Endothelial cell of umbilical vein (primary cell): Measurements from ENCODE around the gene TRAK1. TPM values are rescaled to one million over a fixed set of nuclear protein-coding genes. Genes with fewer than 3 reads are reported as not detected.

Experiments used
- BruUV-seq: library from RNA; stranded (reverse); fragments of 400-500 nt; replicated peaks from 2 replicates; lab custom pipeline; 2021; lab: Mats Ljungman, UMichigan
- CTCF ChIA-PET: fragments of 300-600, 350-600 bp; sonication (Branson Sonifier 250); formaldehyde crosslinking; loops from one replicate; lab custom pipeline; 2021; ENCODE audit warnings: antibody characterized with exemption, inconsistent platforms; lab: Charles Lee
- POLR2A ChIA-PET: fragments of 300-600, 350-600 bp; sonication (Branson Sonifier 250); formaldehyde crosslinking; loops from one replicate; lab custom pipeline; 2021; ENCODE audit warnings: antibody characterized with exemption, inconsistent platforms; lab: Charles Lee
- DNase-seq: peaks from one replicate; pipeline ENCODE4 v3.0.0-alpha.2; 2011; ENCODE audit warnings: low read depth, low spot score
- FAIRE-seq: peaks from 2 replicates; lab custom pipeline; 2011; peaks lifted over from hg19 to GRCh38; lab: Jason Lieb, UNC
- H2AFZ ChIP-seq: 2 replicates; pipeline ENCODE4 v1.6.0; 2012; ENCODE audit warnings: low read depth, low read length, control low read depth, inconsistent platforms
- H3K27ac ChIP-seq: 2 replicates; pipeline ENCODE4 v1.5.1; 2011; ENCODE audit warnings: low read depth, mild to moderate bottlenecking, control low read depth, low read length, moderate library complexity; ENCODE audit not compliant: insufficient read depth
- H3K27me3 ChIP-seq, 2 experiments: 2 replicates each; pipeline versions ENCODE4 v1.6.0 to v1.6.1; 2011; ENCODE audit warnings: low read length in 2 of 2, mixed read lengths in 1 of 2; ENCODE audit not compliant: control insufficient read depth in 2 of 2, insufficient read depth in 2 of 2
- H3K36me3 ChIP-seq, 2 experiments: 2 replicates in 1 of 2; 3 replicates in 1 of 2; pipeline ENCODE4 v1.5.1; 2011; ENCODE audit warnings: low read length in 2 of 2, mild to moderate bottlenecking in 1 of 2, moderate library complexity in 1 of 2; ENCODE audit not compliant: control insufficient read depth in 2 of 2, insufficient read depth in 2 of 2; ENCODE audit errors: extremely low read depth in 1 of 2
- H3K4me1 ChIP-seq: 3 replicates; pipeline ENCODE4 v1.5.1; 2011; ENCODE audit warnings: mild to moderate bottlenecking, low read length; ENCODE audit not compliant: control insufficient read depth, insufficient read depth; ENCODE audit errors: extremely low read depth
- H3K4me2 ChIP-seq: 2 replicates; pipeline ENCODE4 v1.6.1; 2011; ENCODE audit warnings: low read length, control low read depth, mixed read lengths; ENCODE audit not compliant: insufficient read depth
- H3K4me3 ChIP-seq, 3 experiments: fragments of 200-600 bp in 1 of 3; sonication (generic), shearing (Covaris generic) in 1 of 3; replicated peaks in 1 of 3; 2 replicates each; pipeline ENCODE4 v1.5.1; 2011 to 2016; ENCODE audit warnings: control low read depth in 3 of 3, low read length in 3 of 3, mild to moderate bottlenecking in 2 of 3, inconsistent platforms in 1 of 3, low read depth in 1 of 3, moderate library complexity in 1 of 3; ENCODE audit not compliant: insufficient read depth in 1 of 3
- H3K79me2 ChIP-seq: 2 replicates; pipeline ENCODE4 v1.6.0; 2012; ENCODE audit warnings: low read length, inconsistent platforms; ENCODE audit not compliant: control insufficient read depth, insufficient read depth
- H3K9ac ChIP-seq: replicated peaks from 2 replicates; pipeline ENCODE3; 2011; ENCODE audit warnings: low read length, control low read depth; ENCODE audit not compliant: insufficient read depth; ENCODE audit errors: extremely low read depth
- H3K9me1 ChIP-seq: replicated peaks from 3 replicates; pipeline ENCODE4 v1.6.0; 2011; ENCODE audit warnings: mild to moderate bottlenecking, low read length; ENCODE audit not compliant: control insufficient read depth, insufficient read depth; ENCODE audit errors: extremely low read depth
- H3K9me3 ChIP-seq: replicated peaks from 2 replicates; pipeline ENCODE4 v1.5.1; 2012; ENCODE audit warnings: low read length, inconsistent platforms; ENCODE audit not compliant: control insufficient read depth, insufficient read depth
- H4K20me1 ChIP-seq: replicated peaks from 2 replicates; pipeline ENCODE3; 2011; ENCODE audit warnings: mild to moderate bottlenecking, low read length; ENCODE audit not compliant: control insufficient read depth, insufficient read depth; ENCODE audit errors: extremely low read depth
- CTCF ChIP-seq, 2 donors: IDR thresholded peaks; 1 replicate in 1 of 2; 2 replicates in 1 of 2; pipeline ENCODE4 v1.5.1; 2011; ENCODE audit warnings: low read length in 2 of 2, mild to moderate bottlenecking in 2 of 2, moderate library complexity in 2 of 2, control low read depth in 1 of 2, inconsistent platforms in 1 of 2, low read depth in 1 of 2; ENCODE audit not compliant: insufficient read depth in 1 of 2; ENCODE audit errors: extremely low read depth in 1 of 2
- EZH2 ChIP-seq: IDR thresholded peaks from 2 replicates; pipeline ENCODE4 v1.6.1; 2012; ENCODE audit warnings: borderline replicate concordance, low read depth, mild to moderate bottlenecking, moderate library complexity, low read length, inconsistent platforms; ENCODE audit not compliant: severe bottlenecking
- FOS ChIP-seq: IDR thresholded peaks from 2 replicates; pipeline ENCODE4 v1.6.1; 2011; ENCODE audit warnings: mild to moderate bottlenecking, low read length, moderate library complexity, borderline replicate concordance; ENCODE audit not compliant: insufficient read depth
- GATA2 ChIP-seq: IDR thresholded peaks from 2 replicates; pipeline ENCODE4 v1.7.0; 2011; ENCODE audit warnings: low read depth, mild to moderate bottlenecking, moderate library complexity, mixed read lengths, low read length; ENCODE audit not compliant: insufficient read length, insufficient read depth
- JUN ChIP-seq: IDR thresholded peaks from 2 replicates; pipeline ENCODE4 v1.6.1; 2011; ENCODE audit warnings: borderline replicate concordance, low read depth; ENCODE audit not compliant: insufficient read length, insufficient read depth
- MYC ChIP-seq: IDR thresholded peaks from one replicate; pipeline ENCODE4 v1.6.1; 2011; ENCODE audit warnings: mild to moderate bottlenecking, low read depth, low read length
- POLR2A ChIP-seq: IDR thresholded peaks from 2 replicates; pipeline ENCODE4 v1.6.1; 2012; ENCODE audit warnings: low read depth, mild to moderate bottlenecking, control low read depth, low read length
- POLR2AphosphoS5 ChIP-seq: IDR thresholded peaks from 2 replicates; pipeline ENCODE4 v1.6.1; 2012; ENCODE audit warnings: low read depth, mild to moderate bottlenecking, control low read depth, low read length, moderate library complexity; ENCODE audit not compliant: insufficient read depth
- dilution Hi-C: fragments of 300-500 bp; cut with MboI; formaldehyde crosslinking; loops from one replicate; pipeline ENCODE4 v1.15.0; 2019; ENCODE audit warnings: low sequenced_read_pairs; ENCODE audit not compliant: extremely low pct_ligation_motif_present
- intact Hi-C: fragments of 100-400 bp; cut with micrococcal nuclease; formaldehyde crosslinking; loops from one replicate; pipeline ENCODE4 v1.10.0; 2022
- polyA plus RNA-seq, 4 experiments: library from polyadenylated mRNA; depleted of rRNA in 3 of 4; stranded (reverse) in 3 of 4; unstranded in 1 of 4; fragments of >200 nt; gene quantifications; 2 replicates each; pipeline versions ENCODE4 v1.2.1 to v1.2.3, GENCODE V29; 2011 to 2012; ENCODE audit warnings: missing spikeins in 1 of 4
- total RNA-seq: library from RNA; stranded (reverse); gene quantifications from 2 replicates; pipeline ENCODE4 v1.2.3, GENCODE V29; 2021
- TF ChIP-seq, protein P1 (sequence below): IDR thresholded peaks from 2 replicates; pipeline ENCODE4 v1.6.1; 2011; ENCODE audit not compliant: insufficient read depth, insufficient read length

Gene TRAK1
- total and polyA plus RNA-seq, 2 donors (not counting 3 experiments of a cell fraction or from before 2014, with no cell fraction given) = 38.5 to 59.6 TPM

GRCh38 chr3:42224178-42224577 is 133.0 kb downstream of the TRAK1 start:
- intact Hi-C loops = no loop called here
- Histone ChIP-seq H4K20me1 (no peaks in the 10 kb centered on the region), H3K4me1 (no peaks in the 10 kb centered on the region), H3K9me1 (no peaks in the 10 kb centered on the region), H3K27me3 (no peaks in the 10 kb centered on the region), H3K4me2 (no peak overlapping the region), H3K36me3 (peaks cover 3 to 34% of the 10 kb centered on the region in 2 experiments), H3K27ac (no peak overlapping the region), H3K4me3 (no peak overlapping the region), H3K79me2 (no peaks in the 10 kb centered on the region), H3K9me3 (no peaks in the 10 kb centered on the region), H2AFZ (no peak overlapping the region), H3K9ac (no peak overlapping the region)
- CTCF ChIA-PET = interaction anchor here (1.2 kb wide), 1 partner anchor 33 kb away, joined by 4 read pairs; no protein-coding TSS in a partner anchor
- DNase-seq (no peak), FAIRE-seq (no peak)
- TF ChIP-seq FOS (no peak), POLR2A (no peak), JUN (no peak), MYC (no peak), GATA2 (no peak), EZH2 (no peak), CTCF (IDR thresholded peaks at IDR 0.05; ENCODE audit: extremely low read depth in 1 of 2, insufficient read depth in 1 of 2, low read depth in 1 of 2, low read length in 2 of 2) (no peak), POLR2AphosphoS5 (no peak)
- TF ChIP-seq, protein P1, sequence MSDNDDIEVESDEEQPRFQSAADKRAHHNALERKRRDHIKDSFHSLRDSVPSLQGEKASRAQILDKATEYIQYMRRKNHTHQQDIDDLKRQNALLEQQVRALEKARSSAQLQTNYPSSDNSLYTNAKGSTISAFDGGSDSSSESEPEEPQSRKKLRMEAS = no peak
- dilution Hi-C loops = no loop called here
- no TSS peak for BruUV-seq
- POLR2A ChIA-PET = no interaction called here
